Smooth muscle cell of bladder (primary cell): ENCODE measurements around the gene GLS. TPM values are rescaled to one million over a fixed set of nuclear protein-coding genes. Genes with fewer than 3 reads are reported as not detected.

ENCODE experiments used
- total RNA-seq: library from RNA; depleted of rRNA; stranded (reverse); fragments of >200 nt; gene quantifications from 2 replicates; pipeline ENCODE4 v1.2.3, GENCODE V29; 2014

GLS gene
- total RNA-seq: 332 and 575 TPM in 2 replicates

DNA sequence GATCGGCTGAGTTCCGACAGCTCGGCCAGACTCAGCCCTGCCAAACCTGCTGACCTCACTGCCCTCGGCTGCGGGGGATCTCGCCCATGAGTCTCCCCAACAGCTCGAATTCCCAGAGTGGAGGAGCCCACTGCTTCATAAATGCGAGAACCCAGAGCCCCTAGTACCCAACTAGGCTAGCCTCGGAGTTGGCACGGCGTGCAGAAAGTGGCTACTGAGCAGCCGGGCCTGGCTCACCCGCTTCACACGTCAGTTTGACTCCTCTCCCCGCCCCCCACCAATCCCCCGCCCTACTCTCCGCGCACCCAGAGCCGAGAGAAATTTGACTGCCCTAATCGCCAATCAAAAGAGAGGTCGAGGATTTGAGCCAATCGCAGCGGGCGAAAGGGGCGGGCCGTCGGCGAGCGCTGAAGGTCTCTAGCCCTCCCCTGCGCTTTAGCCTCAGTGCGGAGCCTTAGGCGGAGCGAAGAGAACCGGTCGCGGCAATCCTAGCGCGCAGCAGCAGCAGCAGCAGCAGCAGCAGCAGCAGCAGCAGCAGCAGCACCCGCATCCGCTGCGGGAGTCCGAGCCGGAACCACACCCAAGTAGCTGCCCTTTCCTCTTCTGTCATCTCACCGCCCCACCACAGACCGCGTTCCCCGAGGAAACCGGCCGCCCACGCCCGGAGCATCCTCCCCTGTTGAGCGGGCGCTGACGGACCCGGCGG, at the start of gene GLS:
TSS of gene GLS (plus strand) at position 444 of the 706 bp plus-strand sequence. CDS start 264 bp downstream, outside the sequence.

DNA sequence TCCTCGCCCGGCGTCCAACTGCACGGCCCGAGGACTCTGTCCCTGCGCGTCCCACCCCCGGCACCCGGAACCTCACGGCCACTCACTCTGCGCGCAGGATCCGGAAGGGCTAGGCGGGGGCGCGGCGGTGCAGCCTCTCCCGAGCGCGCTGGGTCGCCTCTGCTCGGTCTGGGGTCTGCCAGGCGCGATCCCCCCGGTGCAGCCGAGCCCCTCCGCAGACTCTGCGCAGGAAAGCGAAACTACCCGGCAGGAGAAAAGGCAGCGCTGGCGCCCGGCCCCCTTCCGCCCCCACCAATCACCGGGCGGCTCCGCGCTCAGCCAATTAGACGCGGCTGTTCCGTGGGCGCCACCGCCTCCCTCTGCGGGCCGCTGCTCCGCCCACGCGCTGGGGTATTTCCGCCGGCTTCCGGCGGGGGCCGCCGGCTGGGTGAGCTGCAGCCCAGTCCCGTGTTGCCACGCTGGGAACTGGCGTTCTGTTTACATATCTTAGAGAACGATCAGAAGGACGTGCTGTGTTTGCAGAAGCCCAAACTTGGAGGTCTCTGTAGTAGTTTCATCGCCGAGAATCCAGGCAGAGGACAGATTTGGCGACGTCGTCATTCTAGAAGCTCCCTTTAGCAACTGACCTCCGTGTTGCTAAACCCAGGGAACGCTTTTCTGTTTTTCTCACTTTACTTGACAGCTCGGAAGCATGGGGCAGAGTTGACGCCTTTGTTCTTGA, 133.5 kb downstream of the GLS start, which contains the start of gene STAT1:
TSS of gene STAT1 (minus strand) at position 240 of the 721 bp plus-strand sequence. CDS start 4,168 bp downstream, outside the sequence.

Other genes with a start within 250 kb of the GLS start
- gene NAB1, start 231.7 kb upstream of the GLS start, total RNA-seq: 41.2 and 69.5 TPM in 2 replicates
- gene STAT1, start 133.3 kb downstream of the GLS start, total RNA-seq: 150 and 160 TPM in 2 replicates